ENCODE results near the gene INPP4B. TPM values are rescaled to one million over a fixed set of nuclear protein-coding genes. Genes with fewer than 3 reads are reported as not detected.

INPP4B gene
- total and polyA plus RNA-seq, 2 donors, result 2.3 to 7.8 TPM

DNA sequence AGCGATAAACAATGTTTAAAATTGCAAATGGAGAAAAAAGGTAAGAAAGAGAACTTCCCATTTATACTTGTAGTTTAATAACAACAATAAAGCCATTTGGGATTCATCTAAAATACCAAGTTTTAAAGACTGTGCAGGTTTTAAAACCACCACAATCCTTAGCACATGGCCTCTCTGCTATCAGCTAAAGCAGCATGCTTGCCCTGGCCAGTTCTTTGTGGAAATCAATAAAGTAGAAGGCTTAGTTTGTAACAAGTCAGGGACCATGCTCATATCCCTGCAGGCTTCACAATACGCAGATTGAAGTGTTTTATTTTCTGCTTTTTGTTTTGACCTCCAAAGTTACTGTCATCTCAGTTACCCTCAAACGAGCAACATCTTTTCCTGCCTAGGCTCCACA lies 249.5 kb downstream of the INPP4B start:
- Histone ChIP-seq H3K9me3 (ENCODE audit: control insufficient read depth in 2 of 2, insufficient read depth in 1 of 2, low read length in 1 of 2) (no peaks in the 10 kb centered on the region), H3K4me1 (ENCODE audit: control insufficient read depth in 2 of 2, insufficient read depth in 2 of 2, low read length in 2 of 2) (no peaks in the 10 kb centered on the region), H3K36me3 (ENCODE audit: control insufficient read depth in 2 of 2, insufficient read depth in 2 of 2, low read length in 1 of 2) (no peaks in the 10 kb centered on the region), H3K27me3 (ENCODE audit: control insufficient read depth in 2 of 2, insufficient read depth in 1 of 2, low read length in 1 of 2) (no peaks in the 10 kb centered on the region), H3K4me3 (ENCODE audit: low read length in 2 of 2) (no peak overlapping the region), H3K27ac (ENCODE audit: low read depth in 1 of 2, low read length in 1 of 2) (no peak overlapping the region)
- no peak for DNase-seq (ENCODE audit: low read depth in 6 of 9, low spot score in 9 of 9)
- WGBS, result 93% methylated on average over 3 of the region's 3 CpGs

DNA sequence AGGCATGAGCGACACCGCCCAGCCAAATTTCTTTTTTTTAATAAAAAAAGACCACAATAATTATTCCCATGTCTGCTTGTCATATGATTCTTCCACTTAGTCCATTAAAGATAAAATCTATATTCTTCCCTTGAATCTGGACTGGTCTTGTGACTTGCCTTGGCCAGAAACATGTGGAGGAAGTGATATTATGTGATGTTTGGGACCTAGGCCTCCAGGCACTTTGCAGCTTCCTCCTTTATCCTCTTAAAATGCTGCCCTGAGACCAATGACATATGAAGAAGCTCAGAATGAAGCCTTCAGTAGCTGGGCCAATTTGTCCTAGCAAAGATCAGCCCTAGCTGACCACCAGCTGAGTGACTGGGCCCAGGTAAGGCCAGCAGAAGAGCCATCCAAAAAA lies 250.0 kb downstream of the INPP4B start:
- Histone ChIP-seq H3K9me3 (ENCODE audit: control insufficient read depth in 2 of 2, insufficient read depth in 1 of 2, low read length in 1 of 2) (no peaks in the 10 kb centered on the region), H3K4me3 (ENCODE audit: low read length in 2 of 2) (no peak overlapping the region), H3K27ac (ENCODE audit: low read depth in 1 of 2, low read length in 1 of 2) (no peak overlapping the region), H3K4me1 (ENCODE audit: control insufficient read depth in 2 of 2, insufficient read depth in 2 of 2, low read length in 2 of 2) (no peaks in the 10 kb centered on the region), H3K36me3 (ENCODE audit: control insufficient read depth in 2 of 2, insufficient read depth in 2 of 2, low read length in 1 of 2) (no peaks in the 10 kb centered on the region), H3K27me3 (ENCODE audit: control insufficient read depth in 2 of 2, insufficient read depth in 1 of 2, low read length in 1 of 2) (no peaks in the 10 kb centered on the region)
- no peak for DNase-seq (ENCODE audit: low read depth in 6 of 9, low spot score in 9 of 9)
- 100% methylated on average over 2 of the region's 2 CpGs for WGBS

DNA sequence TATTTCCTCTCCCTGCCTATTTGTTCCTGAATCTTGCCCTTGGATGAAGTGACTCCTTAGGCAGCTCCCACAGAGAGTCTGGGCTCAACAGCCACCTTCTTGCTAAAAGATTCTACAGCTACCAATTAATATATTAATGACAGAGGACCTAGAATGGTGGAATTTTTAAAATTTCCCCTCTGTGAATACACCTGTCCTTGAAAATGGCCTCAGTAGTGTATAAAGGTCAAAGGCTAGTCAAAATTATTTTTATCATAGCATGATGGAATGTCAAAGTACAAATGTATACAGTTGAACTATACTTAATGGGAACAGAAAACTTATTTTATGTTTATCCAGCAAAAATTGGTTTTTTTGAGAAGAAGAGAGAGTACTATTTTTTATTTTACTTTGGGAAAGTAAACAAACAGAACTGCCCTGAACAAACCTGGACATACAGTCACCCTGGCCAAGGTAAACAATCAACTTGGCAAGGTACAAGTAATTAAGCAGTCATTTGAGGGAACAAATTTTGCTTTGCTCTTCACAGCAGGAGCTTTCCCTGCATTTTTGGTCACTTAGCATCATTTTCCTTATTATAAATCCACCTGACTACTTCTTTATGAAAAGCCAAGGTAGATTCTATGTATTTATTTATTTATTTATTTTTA lies 250.8 kb downstream of the INPP4B start:
- DNase-seq (ENCODE audit: low read depth in 6 of 9, low spot score in 9 of 9), result no peak
- Histone ChIP-seq H3K9me3 (ENCODE audit: control insufficient read depth in 2 of 2, insufficient read depth in 1 of 2, low read length in 1 of 2) (no peaks in the 10 kb centered on the region), H3K4me3 (ENCODE audit: low read length in 2 of 2) (no peak overlapping the region), H3K36me3 (ENCODE audit: control insufficient read depth in 2 of 2, insufficient read depth in 2 of 2, low read length in 1 of 2) (no peaks in the 10 kb centered on the region), H3K27me3 (ENCODE audit: control insufficient read depth in 2 of 2, insufficient read depth in 1 of 2, low read length in 1 of 2) (no peaks in the 10 kb centered on the region), H3K4me1 (ENCODE audit: control insufficient read depth in 2 of 2, insufficient read depth in 2 of 2, low read length in 2 of 2) (no peaks in the 10 kb centered on the region), H3K27ac (ENCODE audit: low read depth in 1 of 2, low read length in 1 of 2) (no peak overlapping the region)

DNA sequence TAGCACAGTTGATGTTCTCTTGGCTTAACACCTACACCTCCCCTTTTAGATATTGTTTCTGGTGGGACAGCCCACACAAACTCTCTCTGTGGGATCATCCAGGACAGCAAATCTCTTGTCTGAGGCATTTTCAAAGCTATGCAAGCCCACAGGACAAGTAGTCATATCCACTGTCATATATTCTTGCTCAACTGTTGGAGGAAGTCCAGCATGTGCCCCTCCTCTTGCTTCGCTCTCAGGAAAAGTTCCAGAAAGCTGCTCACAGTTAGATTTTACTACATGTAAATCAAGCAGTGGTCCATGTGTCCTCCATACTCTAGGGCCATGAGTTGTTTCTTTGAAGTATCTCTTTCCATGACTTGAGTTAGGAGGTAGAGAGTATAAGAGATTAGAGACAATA lies 260.7 kb downstream of the INPP4B start:
- Histone ChIP-seq H3K36me3 (ENCODE audit: control insufficient read depth in 2 of 2, insufficient read depth in 2 of 2, low read length in 1 of 2) (no peaks in the 10 kb centered on the region), H3K27me3 (ENCODE audit: control insufficient read depth in 2 of 2, insufficient read depth in 1 of 2, low read length in 1 of 2) (no peaks in the 10 kb centered on the region), H3K9me3 (ENCODE audit: control insufficient read depth in 2 of 2, insufficient read depth in 1 of 2, low read length in 1 of 2) (no peaks in the 10 kb centered on the region), H3K4me3 (ENCODE audit: low read length in 2 of 2) (no peak overlapping the region), H3K27ac (ENCODE audit: low read depth in 1 of 2, low read length in 1 of 2) (no peak overlapping the region), H3K4me1 (ENCODE audit: control insufficient read depth in 2 of 2, insufficient read depth in 2 of 2, low read length in 2 of 2) (no peaks in the 10 kb centered on the region)
- DNase-seq (ENCODE audit: low read depth in 6 of 9, low spot score in 9 of 9), result no peak
- WGBS, result 95% methylated on average over 1 of the region's 1 CpG

DNA sequence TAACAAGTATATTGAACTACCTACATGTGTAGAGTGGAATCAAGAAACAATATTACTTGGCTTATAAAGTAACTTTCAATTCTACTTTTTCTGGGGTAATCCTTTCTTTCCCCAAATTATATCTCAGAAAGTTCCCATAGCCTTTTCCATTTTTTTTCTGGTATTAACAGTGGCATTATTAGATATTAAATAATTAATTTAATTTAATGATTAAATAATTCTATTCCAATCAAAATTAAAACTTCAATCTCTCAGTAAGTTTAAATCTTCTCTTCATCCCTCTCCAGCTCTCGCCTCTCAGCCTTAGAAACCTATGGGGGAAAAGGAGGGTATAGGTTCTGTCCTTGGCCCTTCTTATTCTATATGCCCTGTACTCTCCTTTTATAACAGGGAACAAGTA lies 262.4 kb downstream of the INPP4B start:
- H3K4me3 ChIP-seq (ENCODE audit: low read length in 2 of 2), result no peak overlapping the region
- WGBS, result 97% methylated on average over 1 of the region's 1 CpG
- H3K36me3 ChIP-seq (ENCODE audit: control insufficient read depth in 2 of 2, insufficient read depth in 2 of 2, low read length in 1 of 2), result no peaks in the 10 kb centered on the region
- no peaks in the 10 kb centered on the region for H3K27me3 ChIP-seq (ENCODE audit: control insufficient read depth in 2 of 2, insufficient read depth in 1 of 2, low read length in 1 of 2)
- H3K4me1 ChIP-seq (ENCODE audit: control insufficient read depth in 2 of 2, insufficient read depth in 2 of 2, low read length in 2 of 2), result no peaks in the 10 kb centered on the region
- no peaks in the 10 kb centered on the region for H3K9me3 ChIP-seq (ENCODE audit: control insufficient read depth in 2 of 2, insufficient read depth in 1 of 2, low read length in 1 of 2)
- no peak for DNase-seq (ENCODE audit: low read depth in 6 of 9, low spot score in 9 of 9)
- H3K27ac ChIP-seq (ENCODE audit: low read depth in 1 of 2, low read length in 1 of 2), result no peak overlapping the region

DNA sequence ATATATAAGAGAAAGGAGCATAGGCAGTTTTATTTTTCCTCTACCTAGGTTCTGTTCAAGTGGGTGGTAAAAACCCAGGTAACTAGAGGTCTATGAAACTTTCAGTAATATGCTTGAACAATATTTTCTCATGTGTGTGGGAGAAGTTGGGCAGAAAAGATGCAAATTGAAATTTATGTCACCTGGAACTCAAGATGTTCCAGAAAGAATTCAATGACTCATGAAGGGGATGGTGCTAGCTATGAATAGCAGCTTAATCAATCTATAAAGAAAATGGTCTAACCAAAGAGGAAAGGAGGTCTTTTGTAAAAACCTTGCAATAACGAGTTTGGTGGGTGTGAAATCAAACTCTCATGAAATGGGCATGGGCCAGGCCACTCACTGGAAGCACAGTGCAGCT lies 263.8 kb downstream of the INPP4B start:
- no peak overlapping the region for H3K27ac ChIP-seq (ENCODE audit: low read depth in 1 of 2, low read length in 1 of 2)
- WGBS, result 90% methylated on average over 1 of the region's 1 CpG
- no peaks in the 10 kb centered on the region for H3K9me3 ChIP-seq (ENCODE audit: control insufficient read depth in 2 of 2, insufficient read depth in 1 of 2, low read length in 1 of 2)

DNA sequence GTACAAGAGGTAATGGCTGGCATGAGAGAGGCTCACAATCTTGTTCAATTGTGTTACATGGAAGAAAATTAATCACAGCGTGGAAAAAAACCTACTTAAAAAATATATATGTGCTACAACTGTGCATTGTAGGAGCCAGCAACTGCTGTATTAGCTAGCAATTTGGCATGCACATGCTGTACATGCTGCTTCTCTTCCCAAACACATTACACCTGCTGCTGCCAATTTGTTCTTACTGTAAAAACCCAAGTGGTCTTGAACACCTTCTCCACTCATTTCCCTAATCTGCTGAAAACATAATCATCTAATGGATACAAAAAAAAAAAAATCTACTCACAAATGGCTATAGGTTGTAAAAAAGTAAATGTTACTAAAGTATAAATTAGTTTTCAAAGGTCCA lies 264.2 kb downstream of the INPP4B start:
- Histone ChIP-seq H3K27ac (ENCODE audit: low read depth in 1 of 2, low read length in 1 of 2) (no peak overlapping the region), H3K27me3 (ENCODE audit: control insufficient read depth in 2 of 2, insufficient read depth in 1 of 2, low read length in 1 of 2) (no peaks in the 10 kb centered on the region)
- WGBS, result 100% methylated on average over 1 of the region's 1 CpG

More for the DNA sequence above, 263.8 kb downstream of the INPP4B start:
- H3K27me3 ChIP-seq (ENCODE audit: control insufficient read depth in 2 of 2, insufficient read depth in 1 of 2, low read length in 1 of 2), result no peaks in the 10 kb centered on the region
- H3K4me1 ChIP-seq (ENCODE audit: control insufficient read depth in 2 of 2, insufficient read depth in 2 of 2, low read length in 2 of 2), result no peaks in the 10 kb centered on the region
- no peaks in the 10 kb centered on the region for H3K36me3 ChIP-seq (ENCODE audit: control insufficient read depth in 2 of 2, insufficient read depth in 2 of 2, low read length in 1 of 2)
- DNase-seq (ENCODE audit: low read depth in 6 of 9, low spot score in 9 of 9), result no peak
- no peak overlapping the region for H3K4me3 ChIP-seq (ENCODE audit: low read length in 2 of 2)

DNA sequence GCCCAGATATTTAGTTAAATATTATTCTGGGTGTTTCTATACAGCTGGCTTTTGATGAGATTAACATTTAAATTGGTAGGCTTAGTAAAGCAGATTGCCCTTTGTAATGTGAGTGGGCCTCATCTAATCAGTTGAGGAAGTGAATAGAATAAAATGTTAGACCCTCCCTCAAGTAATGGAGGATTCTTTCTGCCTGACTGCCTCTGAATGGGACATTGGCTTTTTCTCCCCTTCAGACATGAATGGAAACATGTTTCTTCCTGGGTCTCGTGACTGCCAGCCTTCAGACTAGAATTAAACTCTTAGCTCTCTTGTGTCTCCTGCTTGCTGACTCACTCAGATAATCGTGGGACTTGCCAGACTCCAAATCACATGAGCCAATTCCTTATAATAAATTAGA lies 266.7 kb downstream of the INPP4B start:
- no peak for DNase-seq (ENCODE audit: low read depth in 6 of 9, low spot score in 9 of 9)
- H3K4me3 ChIP-seq (ENCODE audit: low read length in 2 of 2), result no peak overlapping the region
- H3K27ac ChIP-seq (ENCODE audit: low read depth in 1 of 2, low read length in 1 of 2), result no peak overlapping the region
- no peaks in the 10 kb centered on the region for H3K36me3 ChIP-seq (ENCODE audit: control insufficient read depth in 2 of 2, insufficient read depth in 2 of 2, low read length in 1 of 2)
- no peaks in the 10 kb centered on the region for H3K27me3 ChIP-seq (ENCODE audit: control insufficient read depth in 2 of 2, insufficient read depth in 1 of 2, low read length in 1 of 2)
- 91% methylated on average over 2 of the region's 2 CpGs for WGBS
- no peaks in the 10 kb centered on the region for H3K9me3 ChIP-seq (ENCODE audit: control insufficient read depth in 2 of 2, insufficient read depth in 1 of 2, low read length in 1 of 2)
- H3K4me1 ChIP-seq (ENCODE audit: control insufficient read depth in 2 of 2, insufficient read depth in 2 of 2, low read length in 2 of 2), result no peaks in the 10 kb centered on the region

More for the DNA sequence above, 264.2 kb downstream of the INPP4B start:
- H3K4me1 ChIP-seq (ENCODE audit: control insufficient read depth in 2 of 2, insufficient read depth in 2 of 2, low read length in 2 of 2), result no peaks in the 10 kb centered on the region
- no peak for DNase-seq (ENCODE audit: low read depth in 6 of 9, low spot score in 9 of 9)
- no peaks in the 10 kb centered on the region for H3K9me3 ChIP-seq (ENCODE audit: control insufficient read depth in 2 of 2, insufficient read depth in 1 of 2, low read length in 1 of 2)
- H3K36me3 ChIP-seq (ENCODE audit: control insufficient read depth in 2 of 2, insufficient read depth in 2 of 2, low read length in 1 of 2), result no peaks in the 10 kb centered on the region
- no peak overlapping the region for H3K4me3 ChIP-seq (ENCODE audit: low read length in 2 of 2)

DNA sequence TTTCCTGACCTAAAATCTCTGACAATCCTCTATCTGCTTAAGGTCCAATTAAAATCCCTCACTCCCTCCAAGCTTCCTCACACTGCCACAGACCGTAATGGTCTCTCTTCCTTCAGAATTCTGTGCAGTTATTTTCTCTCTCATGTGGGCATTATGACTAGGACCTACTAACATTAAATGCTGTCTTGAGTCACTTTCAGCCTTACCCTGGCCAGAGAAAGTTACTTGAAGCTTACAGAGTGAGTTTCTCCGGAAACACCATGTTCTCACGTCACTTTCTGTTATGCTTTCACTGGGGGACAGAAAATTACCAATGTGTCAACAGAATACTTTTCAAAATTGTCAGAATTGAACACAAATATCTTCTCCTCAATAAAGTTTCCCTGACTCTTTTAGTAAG lies 271.8 kb downstream of the INPP4B start:
- Histone ChIP-seq H3K36me3 (ENCODE audit: control insufficient read depth in 2 of 2, insufficient read depth in 2 of 2, low read length in 1 of 2) (no peaks in the 10 kb centered on the region), H3K4me1 (ENCODE audit: control insufficient read depth in 2 of 2, insufficient read depth in 2 of 2, low read length in 2 of 2) (no peaks in the 10 kb centered on the region), H3K4me3 (ENCODE audit: low read length in 2 of 2) (no peak overlapping the region), H3K27me3 (ENCODE audit: control insufficient read depth in 2 of 2, insufficient read depth in 1 of 2, low read length in 1 of 2) (no peaks in the 10 kb centered on the region), H3K27ac (ENCODE audit: low read depth in 1 of 2, low read length in 1 of 2) (no peak overlapping the region), H3K9me3 (ENCODE audit: control insufficient read depth in 2 of 2, insufficient read depth in 1 of 2, low read length in 1 of 2) (no peaks in the 10 kb centered on the region)
- no peak for DNase-seq (ENCODE audit: low read depth in 6 of 9, low spot score in 9 of 9)
- WGBS, result 94% methylated on average over 3 of the region's 3 CpGs

DNA sequence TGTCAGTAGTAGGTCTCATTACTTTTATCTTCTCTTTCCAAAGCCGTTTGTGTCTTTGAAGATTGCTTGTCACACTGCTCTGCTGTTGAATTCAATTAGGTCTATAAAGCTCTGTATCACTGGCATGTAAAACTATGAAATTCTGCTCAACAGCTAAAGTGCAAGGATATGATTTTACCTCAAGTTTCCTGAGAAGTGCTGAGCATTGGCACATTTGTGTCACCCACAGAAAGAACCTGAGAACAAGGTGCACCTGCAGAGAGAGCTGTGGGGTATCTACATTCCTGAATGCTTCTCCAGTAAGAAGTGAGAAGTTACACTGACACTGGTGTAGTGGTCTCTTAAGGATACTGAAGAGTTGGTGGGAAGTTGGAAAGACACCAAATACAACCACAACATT lies 274.0 kb downstream of the INPP4B start:
- 63% methylated on average over 1 of the region's 1 CpG for WGBS
- Histone ChIP-seq H3K4me1 (ENCODE audit: control insufficient read depth in 2 of 2, insufficient read depth in 2 of 2, low read length in 2 of 2) (no peaks in the 10 kb centered on the region), H3K9me3 (ENCODE audit: control insufficient read depth in 2 of 2, insufficient read depth in 1 of 2, low read length in 1 of 2) (no peaks in the 10 kb centered on the region), H3K27me3 (ENCODE audit: control insufficient read depth in 2 of 2, insufficient read depth in 1 of 2, low read length in 1 of 2) (no peaks in the 10 kb centered on the region), H3K4me3 (ENCODE audit: low read length in 2 of 2) (no peak overlapping the region), H3K27ac (ENCODE audit: low read depth in 1 of 2, low read length in 1 of 2) (no peak overlapping the region), H3K36me3 (ENCODE audit: control insufficient read depth in 2 of 2, insufficient read depth in 2 of 2, low read length in 1 of 2) (no peaks in the 10 kb centered on the region)
- DNase-seq (ENCODE audit: low read depth in 6 of 9, low spot score in 9 of 9), result peak in 1 of 9 donors; percentile 31
